AG09319 (cell line): Measurements from ENCODE around the gene DUSP21.
A peak's percentile ranks its signal among the peaks of the same experiment; 100 is the strongest.

Experiments used
- DNase-seq: peaks from one replicate; pipeline ENCODE4 v3.0.0-alpha.2; 2010; ENCODE audit warnings: low read depth; ENCODE audit errors: extremely low read depth
- CTCF ChIP-seq: IDR thresholded peaks from 2 replicates; pipeline ENCODE4 v1.5.1; 2011; ENCODE audit warnings: low read depth, mild to moderate bottlenecking, inconsistent platforms, low read length, moderate library complexity

DUSP21 gene

DNA sequence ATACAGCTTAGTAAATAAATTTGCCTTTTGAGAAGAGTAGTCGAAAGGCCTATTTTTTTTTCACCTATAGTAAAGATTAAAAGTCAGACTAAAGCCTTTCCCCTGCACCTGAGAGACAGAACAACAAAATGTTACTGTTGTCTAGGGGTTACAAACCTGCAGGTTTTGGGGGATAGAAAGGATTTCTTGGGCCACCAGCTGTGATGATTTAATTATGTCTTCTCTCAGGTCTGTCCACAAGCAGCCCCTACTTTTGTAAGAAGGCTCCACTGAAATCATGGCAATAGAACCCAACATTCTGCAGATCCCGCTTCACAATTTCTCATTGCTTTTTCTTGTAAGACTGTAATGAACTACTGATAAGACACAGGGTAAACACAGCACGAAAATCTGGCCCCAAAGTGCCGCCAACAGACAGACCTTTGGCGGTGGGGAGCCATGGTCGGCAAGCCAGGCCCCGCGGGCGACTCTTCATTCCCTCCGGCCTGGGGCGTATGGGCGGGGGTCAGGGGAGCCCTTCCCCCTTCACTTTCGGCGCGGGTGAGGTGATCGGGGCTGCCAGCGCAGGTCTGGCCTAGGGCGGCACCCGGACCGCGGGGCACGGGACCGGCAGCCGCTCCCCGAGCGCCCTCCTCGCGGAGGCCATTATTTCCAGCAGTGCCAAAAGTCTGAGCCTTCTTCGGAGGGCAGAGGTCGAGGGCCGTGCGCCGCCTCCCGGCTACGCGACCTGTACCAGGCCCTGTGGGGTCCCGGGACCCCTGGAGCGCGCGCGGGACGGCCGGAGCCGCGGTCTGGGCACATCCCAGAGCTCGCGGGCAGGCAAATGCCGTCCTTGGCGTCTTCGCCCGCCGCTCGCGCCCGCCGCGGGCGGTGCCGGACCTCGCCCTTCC lies 28.4 kb downstream of the DUSP21 start:
- TF ChIP-seq CTCF, result no peak; the same call in 1 of the 2 replicates
- DNase-seq, result no peak

- TF ChIP-seq CTCF, result no peak
- peak; percentile 95 for DNase-seq
Measured at GRCh38 chrX:44872821-44873414, 29.1 kb downstream of the DUSP21 start, which contains the start of gene KDM6A. Gene KDM6A (plus strand): TSS chrX:44873188. CDS start chrX:44873552, 364 bp downstream.

DNA sequence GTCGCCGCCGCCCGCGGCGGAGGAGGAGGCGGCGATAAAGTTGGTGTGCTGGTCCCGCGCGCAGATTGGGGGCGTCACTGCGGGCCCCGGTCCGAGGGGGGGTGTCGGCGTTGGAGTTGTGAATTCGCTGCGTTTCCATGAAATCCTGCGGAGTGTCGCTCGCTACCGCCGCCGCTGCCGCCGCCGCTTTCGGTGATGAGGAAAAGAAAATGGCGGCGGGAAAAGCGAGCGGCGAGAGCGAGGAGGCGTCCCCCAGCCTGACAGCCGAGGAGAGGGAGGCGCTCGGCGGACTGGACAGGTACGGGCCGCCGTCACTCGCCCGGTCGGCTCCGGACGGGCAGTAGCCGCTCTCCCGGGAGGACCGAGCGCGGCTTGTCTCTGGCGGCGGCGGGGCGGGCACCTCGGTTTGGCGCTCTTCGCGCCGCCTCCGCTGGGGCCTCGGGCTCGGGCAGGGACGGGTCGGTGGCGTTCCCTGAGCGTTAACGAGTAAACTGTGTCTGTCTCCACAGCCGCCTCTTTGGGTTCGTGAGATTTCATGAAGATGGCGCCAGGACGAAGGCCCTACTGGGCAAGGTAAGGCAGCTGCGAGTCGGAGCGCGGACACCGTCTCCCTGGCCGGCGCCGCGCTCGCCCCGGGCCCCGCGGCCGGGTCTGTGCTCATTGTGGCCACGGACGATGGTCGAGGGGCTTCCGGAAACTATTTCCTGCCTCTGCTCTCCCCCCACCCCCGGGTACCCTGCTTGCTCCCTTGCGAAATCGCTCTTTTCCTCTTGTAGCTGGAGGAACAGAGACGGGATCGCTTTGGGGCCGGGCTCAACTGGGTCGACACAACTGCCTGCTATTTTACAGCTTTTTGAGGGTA lies 29.8 kb downstream of the DUSP21 start:
- DNase-seq, result no peak
- peak; percentile 1 for TF ChIP-seq CTCF

- no peak for TF ChIP-seq CTCF
- DNase-seq, result no peak
Measured at GRCh38 chrX:44874420-44875184, 30.8 kb downstream of the DUSP21 start.

GRCh38 chrX:44875185-44875489 lies 31.3 kb downstream of the DUSP21 start:
- no peak for DNase-seq
- TF ChIP-seq CTCF, result no peak

- no peak for TF ChIP-seq CTCF
- DNase-seq, result no peak
Measured at GRCh38 chrX:44876086-44876485, 32.3 kb downstream of the DUSP21 start.
